HG02852 (cell line): ENCODE measurements around the gene NR5A1.

Experiments
- ATAC-seq: cut with Tn5 transposase; IDR thresholded peaks from one replicate; pipeline ENCODE4 v1.9.1; 2021; ENCODE audit warnings: mild to moderate bottlenecking, moderate library complexity; ENCODE audit not compliant: unreplicated experiment

NR5A1 gene

GRCh38 chr9:124467410-124468060 is 39.7 kb downstream of the NR5A1 start:
- no peak for ATAC-seq

GRCh38 chr9:124465736-124466135 is 41.5 kb downstream of the NR5A1 start:
- no peak for ATAC-seq

- ATAC-seq = no peak
These were observed 44.5 kb downstream of the NR5A1 start for GRCh38 chr9:124462739-124463138.

GRCh38 chr9:124458441-124458840 is 48.8 kb downstream of the NR5A1 start:
- no peak for ATAC-seq

DNA sequence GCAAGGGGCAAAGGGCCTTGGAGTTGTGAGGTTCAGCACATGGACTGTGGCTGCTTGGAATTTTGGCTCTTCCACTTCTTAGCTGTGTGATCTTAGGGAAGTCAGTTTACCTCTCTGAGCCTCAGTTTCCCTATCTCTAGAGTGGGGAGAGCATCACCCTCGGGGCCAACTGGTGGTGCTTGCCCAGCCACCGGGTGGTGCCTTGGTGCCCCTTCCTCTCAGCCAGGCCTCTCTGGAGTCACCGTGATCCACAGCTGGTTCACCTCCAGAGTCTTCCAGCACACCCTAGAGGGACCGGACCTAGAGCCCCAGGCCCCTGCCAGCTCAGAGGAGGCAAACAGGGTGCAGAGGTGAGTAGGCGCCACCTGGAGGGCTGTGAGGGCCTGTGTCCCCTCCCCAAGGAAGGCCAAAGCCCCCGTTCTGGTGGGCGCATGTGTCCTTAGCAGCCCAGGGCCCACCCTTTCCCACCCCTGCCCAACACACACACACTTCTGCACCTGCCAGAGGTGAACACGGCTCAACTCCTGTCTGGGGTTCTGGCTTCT is 49.2 kb downstream of the NR5A1 start:
- no peak for ATAC-seq

DNA sequence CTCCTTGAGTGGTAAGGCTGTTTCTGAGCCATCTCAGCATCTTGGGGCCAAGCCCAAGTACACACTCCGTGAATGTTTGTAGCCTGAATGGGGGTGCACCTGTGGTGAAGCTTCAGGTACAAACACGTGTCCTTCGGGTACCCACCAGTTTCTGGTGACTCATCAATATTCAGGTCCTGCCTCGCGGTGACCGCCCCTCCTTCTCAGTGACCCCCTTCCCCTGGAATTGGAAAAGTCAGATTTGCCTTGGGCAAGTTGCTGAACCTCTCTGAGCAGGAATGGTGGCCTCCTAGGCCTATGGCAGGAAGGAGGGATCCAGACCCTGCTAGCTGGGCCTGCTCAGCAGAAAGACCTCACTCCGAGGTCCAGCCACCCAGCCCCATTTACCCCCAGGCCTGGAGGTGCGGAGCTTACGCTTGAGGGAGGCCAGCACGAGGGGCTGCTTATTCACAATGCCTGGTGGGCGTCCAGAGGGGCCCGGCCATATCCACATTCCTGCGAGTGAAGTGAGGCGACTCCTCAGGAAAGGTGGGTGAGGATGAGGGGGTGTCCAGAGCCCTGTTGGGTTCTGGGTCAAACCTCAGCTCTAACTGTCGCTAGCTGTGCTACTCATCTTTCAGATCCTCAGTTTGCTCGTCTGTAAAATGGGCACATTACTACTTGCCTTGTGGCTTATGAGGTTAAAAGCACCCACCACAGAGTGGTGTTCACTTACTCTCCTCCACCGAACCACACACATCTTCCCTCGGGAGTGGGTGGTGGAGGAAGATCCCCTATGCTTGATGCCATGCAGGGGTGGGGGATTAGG is 49.9 kb downstream of the NR5A1 start:
- ATAC-seq = no peak

GRCh38 chr9:124456341-124457078 is 50.7 kb downstream of the NR5A1 start:
- no peak for ATAC-seq

GRCh38 chr9:124455820-124456219 is 51.4 kb downstream of the NR5A1 start:
- no peak for ATAC-seq

- no peak for ATAC-seq
These were observed 52.3 kb downstream of the NR5A1 start for GRCh38 chr9:124454791-124455443.

DNA sequence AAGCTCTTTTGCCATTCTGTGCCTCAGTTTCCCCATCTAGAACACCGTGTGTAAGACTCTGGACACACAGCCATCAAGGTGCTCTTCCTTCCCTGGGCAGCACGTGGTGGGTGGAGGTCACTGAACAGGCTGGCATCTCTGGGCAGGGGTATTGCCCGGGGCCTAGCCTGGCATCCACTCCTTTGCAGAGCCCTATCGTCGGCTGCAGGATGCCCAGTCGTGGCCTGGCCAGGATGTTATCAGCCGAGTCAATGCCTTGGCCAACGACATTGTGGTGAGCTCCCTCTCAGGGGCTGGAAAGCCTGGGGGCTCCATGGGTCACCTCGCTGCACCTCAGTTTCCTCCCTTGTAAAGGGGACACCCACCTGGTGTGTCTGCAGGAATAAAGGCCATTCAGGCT is 52.9 kb downstream of the NR5A1 start:
- ATAC-seq = no peak

DNA sequence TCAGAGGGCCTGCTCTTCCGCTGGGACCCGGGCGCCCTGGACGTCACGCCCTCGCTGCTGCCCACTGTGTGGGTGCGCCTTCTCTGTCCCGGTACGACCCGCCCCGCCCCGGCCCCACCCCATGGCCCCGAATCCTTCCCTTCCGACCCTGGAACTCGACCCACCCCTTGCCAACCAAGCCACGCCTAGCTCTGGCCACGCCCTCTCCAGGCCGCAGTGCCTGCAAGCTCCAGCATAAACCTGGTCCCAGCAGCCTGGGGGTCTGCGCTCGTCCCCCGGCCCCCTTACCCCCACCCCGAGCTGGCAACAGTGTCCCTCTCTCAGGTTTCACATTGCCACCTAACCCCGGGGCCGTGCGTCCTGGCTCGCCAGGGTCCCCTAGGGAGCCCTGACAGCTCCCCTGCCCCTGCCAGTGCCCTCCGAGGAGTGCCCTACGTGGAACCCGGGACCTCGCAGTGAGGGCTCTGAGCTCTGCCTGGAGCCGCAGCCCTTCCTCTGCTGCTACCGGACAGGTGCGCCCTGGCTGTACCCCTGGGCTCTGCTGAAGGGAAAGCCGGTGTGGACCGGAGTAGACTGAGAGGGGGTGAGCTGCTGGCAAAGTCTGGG is 53.5 kb downstream of the NR5A1 start:
- no peak for ATAC-seq

- ATAC-seq = no peak
These were observed 54.2 kb downstream of the NR5A1 start for GRCh38 chr9:124452841-124453585.

GRCh38 chr9:124452326-124452725 is 54.9 kb downstream of the NR5A1 start:
- no peak for ATAC-seq

GRCh38 chr9:124450931-124451661 is 56.1 kb downstream of the NR5A1 start:
- ATAC-seq = no peak

GRCh38 chr9:124450241-124450924 is 56.8 kb downstream of the NR5A1 start, which contains the start of gene ADGRD2:
Gene ADGRD2, plus strand, starts transcription at chr9:124450451. Its CDS starts 1,216 bp downstream, at chr9:124451667.
- no peak for ATAC-seq

DNA sequence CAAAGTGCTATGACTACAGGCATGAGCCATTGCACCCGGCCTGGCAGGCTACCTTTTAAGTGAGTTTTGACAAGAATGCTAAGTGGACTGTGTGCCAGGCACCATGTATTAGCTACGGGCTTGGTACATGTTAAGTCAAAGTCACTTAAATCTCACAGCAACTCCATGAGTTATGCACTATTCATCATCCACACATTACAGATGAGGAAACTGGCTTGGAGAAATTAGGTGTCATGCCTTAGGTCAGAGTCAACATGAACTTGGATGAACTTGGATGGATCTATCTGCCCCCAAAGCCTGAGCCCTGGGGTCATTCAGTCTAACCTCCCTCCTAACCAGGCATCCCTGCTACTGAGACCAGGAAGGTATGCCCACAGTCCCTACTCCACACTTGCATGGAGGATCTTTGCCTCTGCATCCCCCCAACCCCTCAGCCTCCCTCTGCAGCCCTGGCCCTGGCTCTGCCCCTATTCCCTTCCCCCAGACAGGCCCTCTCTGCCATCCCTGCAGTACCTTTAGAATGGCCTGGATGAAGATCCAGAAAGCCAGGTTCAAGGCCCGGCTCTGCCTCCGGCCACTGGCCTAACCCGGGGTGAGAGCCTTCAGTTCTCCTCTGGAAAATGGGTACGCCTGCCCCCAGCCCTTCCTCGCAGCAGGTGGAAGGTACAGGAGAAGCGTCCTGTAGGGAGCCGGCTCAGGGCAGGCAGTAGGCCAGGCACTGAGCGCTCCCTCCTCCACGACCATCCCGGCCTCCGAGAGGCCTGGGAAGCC is 57.6 kb downstream of the NR5A1 start:
- ATAC-seq = no peak

GRCh38 chr9:124448019-124448418 is 59.2 kb downstream of the NR5A1 start:
- no peak for ATAC-seq

GRCh38 chr9:124447297-124447661 is 59.9 kb downstream of the NR5A1 start:
- no peak for ATAC-seq
